ENCODE measurements around the gene TFAP2E. TPM values are rescaled to one million over a fixed set of nuclear protein-coding genes. Genes with fewer than 3 reads are reported as not detected.

TFAP2E gene
- total RNA-seq, 3 donors from 2014 or later (not counting 1 experiment from before 2014, with no cell fraction given) = 6.6 to 7.3 (median 6.9) TPM

GRCh38 chr1:35559317-35559944 is 13.7 kb upstream of the TFAP2E start:
- peak overlapping the region; percentile 37 to 60 for H3K27ac Mint-ChIP-seq
- WGBS (ENCODE audit: insufficient coverage) = 85% methylated on average over 7 of the region's 7 CpGs
- intact Hi-C loops (cut with micrococcal nuclease) = no loop called here
- no peaks in the 10 kb centered on the region for H3K36me3 Mint-ChIP-seq
- Histone ChIP-seq H3K9me3 (ENCODE audit: control insufficient read depth, insufficient read depth, low read length) (no peaks in the 10 kb centered on the region), H3K4me3 (ENCODE audit: low read length) (no peak overlapping the region), H3K36me3 (ENCODE audit: control insufficient read depth, insufficient read depth, low read length) (peaks cover 2% of the 10 kb centered on the region), H3K27me3 (ENCODE audit: control insufficient read depth, insufficient read depth, low read length) (no peaks in the 10 kb centered on the region), H3K4me1 (ENCODE audit: control insufficient read depth, insufficient read depth, low read length) (peaks cover 23% of the 10 kb centered on the region), H3K27ac (ENCODE audit: low read length) (no peak overlapping the region)
- H3K4me3 Mint-ChIP-seq = peak overlapping the region; percentile 62
- H3K9me3 Mint-ChIP-seq = no peaks in the 10 kb centered on the region
- ATAC-seq = no peak
- TF ChIP-seq CTCF (IDR thresholded peaks at IDR 0.05) = no peak
- peaks cover 34 to 64% of the 10 kb centered on the region in 2 donors for H3K4me1 Mint-ChIP-seq
- no peaks in the 10 kb centered on the region for H3K27me3 Mint-ChIP-seq (ENCODE audit: low read depth in 2 of 2)
- peak in 1 of 2 donors; percentile 76 for DNase-seq

- H3K4me1 Mint-ChIP-seq = peaks cover 30 to 60% of the 10 kb centered on the region in 2 donors
- H3K36me3 Mint-ChIP-seq = no peaks in the 10 kb centered on the region
- H3K4me3 Mint-ChIP-seq = no peak overlapping the region
- H3K4me1 ChIP-seq (ENCODE audit: control insufficient read depth, insufficient read depth, low read length) = peaks cover 28% of the 10 kb centered on the region
- no peak overlapping the region for H3K4me3 ChIP-seq (ENCODE audit: low read length)
- no peak overlapping the region for H3K27ac ChIP-seq (ENCODE audit: low read length)
- DNase-seq = no peak
- H3K27ac Mint-ChIP-seq = peak overlapping the region in 1 of 2 donors; percentile 41
- H3K27me3 Mint-ChIP-seq (ENCODE audit: low read depth in 2 of 2) = no peaks in the 10 kb centered on the region
- H3K9me3 Mint-ChIP-seq = no peaks in the 10 kb centered on the region
- ATAC-seq = no peak
- H3K9me3 ChIP-seq (ENCODE audit: control insufficient read depth, insufficient read depth, low read length) = no peaks in the 10 kb centered on the region
- H3K36me3 ChIP-seq (ENCODE audit: control insufficient read depth, insufficient read depth, low read length) = peaks cover 2% of the 10 kb centered on the region
- no peak for TF ChIP-seq CTCF (IDR thresholded peaks at IDR 0.05)
- intact Hi-C loops (cut with micrococcal nuclease) = no loop called here
- 93% methylated on average over 44 of the region's 44 CpGs for WGBS (ENCODE audit: insufficient coverage)
- H3K27me3 ChIP-seq (ENCODE audit: control insufficient read depth, insufficient read depth, low read length) = no peaks in the 10 kb centered on the region
Observed at GRCh38 chr1:35560256-35561225, 12.6 kb upstream of the TFAP2E start.

GRCh38 chr1:35561297-35561971 is 11.7 kb upstream of the TFAP2E start:
- peaks cover 21 to 52% of the 10 kb centered on the region in 2 donors for H3K4me1 Mint-ChIP-seq
- H3K4me3 ChIP-seq (ENCODE audit: low read length) = no peak overlapping the region
- H3K9me3 ChIP-seq (ENCODE audit: control insufficient read depth, insufficient read depth, low read length) = no peaks in the 10 kb centered on the region
- H3K4me1 ChIP-seq (ENCODE audit: control insufficient read depth, insufficient read depth, low read length) = peaks cover 26% of the 10 kb centered on the region
- TF ChIP-seq CTCF (IDR thresholded peaks at IDR 0.05) = no peak
- peak overlapping the region; percentile 1 for H3K4me3 Mint-ChIP-seq
- DNase-seq (no peak), ATAC-seq (no peak)
- H3K9me3 Mint-ChIP-seq = no peaks in the 10 kb centered on the region
- peaks cover 2% of the 10 kb centered on the region for H3K36me3 ChIP-seq (ENCODE audit: control insufficient read depth, insufficient read depth, low read length)
- H3K36me3 Mint-ChIP-seq = no peaks in the 10 kb centered on the region
- intact Hi-C loops (cut with micrococcal nuclease) = no loop called here
- H3K27ac Mint-ChIP-seq = peak overlapping the region in 1 of 2 donors; percentile 41
- H3K27me3 ChIP-seq (ENCODE audit: control insufficient read depth, insufficient read depth, low read length) = no peaks in the 10 kb centered on the region
- no peaks in the 10 kb centered on the region for H3K27me3 Mint-ChIP-seq (ENCODE audit: low read depth in 2 of 2)
- H3K27ac ChIP-seq (ENCODE audit: low read length) = no peak overlapping the region
- WGBS (ENCODE audit: insufficient coverage) = 95% methylated on average over 10 of the region's 11 CpGs

Data from natural killer cell (primary cell).